ENCODE measurements around the gene LRCH4.

Gene LRCH4

GRCh38 chr7:100604976-100605911 is 19.3 kb upstream of the LRCH4 start:
- peak in 5 of 6 experiments; percentile 19 to 42 (median 36) for DNase-seq

GRCh38 chr7:100604028-100604975 is 18.4 kb upstream of the LRCH4 start:
- DNase-seq = peak; percentile 33 to 80 (median 71)

GRCh38 chr7:100603726-100604027 is 17.7 kb upstream of the LRCH4 start:
- DNase-seq = peak in 1 of 6 experiments; percentile 37

DNA sequence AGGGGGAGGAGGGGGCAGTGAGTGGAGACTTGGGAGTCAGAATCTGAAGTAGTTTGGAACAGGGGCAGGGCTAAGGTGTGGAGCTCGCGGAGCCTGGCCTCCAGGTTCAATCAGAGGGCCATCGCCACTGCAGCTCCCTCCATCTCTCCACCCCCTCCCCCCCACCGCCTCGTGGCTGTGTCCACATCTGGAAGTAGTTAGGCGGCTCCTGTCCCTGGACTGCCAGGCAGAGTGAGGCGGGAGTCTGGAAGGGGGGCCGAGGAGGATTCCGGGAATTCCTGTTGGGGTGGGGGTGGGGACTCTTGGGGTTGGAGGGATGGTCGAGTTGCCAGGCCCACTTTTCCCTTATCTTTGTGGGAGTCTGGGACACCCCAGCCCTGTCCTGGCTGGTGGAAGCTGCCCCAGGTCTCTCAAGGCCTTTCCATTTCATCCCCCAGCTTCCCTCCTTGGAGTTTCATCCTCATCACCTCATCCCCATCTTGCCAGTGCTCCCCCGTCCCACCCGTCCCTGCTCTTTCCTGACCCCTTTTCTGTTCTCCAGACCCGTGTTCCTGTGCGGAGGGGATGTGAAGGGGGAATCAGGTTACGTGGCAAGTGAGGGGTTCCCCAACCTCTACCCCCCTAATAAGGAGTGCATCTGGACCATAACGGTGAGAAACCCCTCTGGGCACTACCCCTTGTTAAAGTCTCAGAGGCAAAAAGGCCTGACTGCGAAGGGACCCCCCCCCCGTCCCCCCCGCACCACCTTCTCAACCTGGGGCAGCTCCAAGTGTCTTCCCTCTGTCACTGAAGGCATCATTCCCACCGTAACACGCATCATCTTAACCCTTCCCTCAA is 17.2 kb upstream of the LRCH4 start:
- no peak for DNase-seq

DNA sequence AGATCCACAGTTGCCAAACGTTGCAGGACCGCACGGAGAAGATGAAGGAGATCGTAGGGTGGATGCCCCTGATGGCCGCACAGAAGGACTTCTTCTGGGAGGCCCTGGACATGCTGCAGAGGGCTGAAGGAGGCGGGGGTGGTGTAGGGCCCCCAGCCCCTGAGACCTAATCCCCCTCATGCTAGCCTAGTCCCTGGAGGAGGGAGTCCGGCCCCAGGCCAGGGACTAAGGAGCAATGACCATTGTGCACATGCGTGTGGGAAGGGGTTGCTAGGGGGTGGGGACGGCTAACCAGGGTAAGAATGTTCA is 14.8 kb upstream of the LRCH4 start:
- DNase-seq = no peak

DNA sequence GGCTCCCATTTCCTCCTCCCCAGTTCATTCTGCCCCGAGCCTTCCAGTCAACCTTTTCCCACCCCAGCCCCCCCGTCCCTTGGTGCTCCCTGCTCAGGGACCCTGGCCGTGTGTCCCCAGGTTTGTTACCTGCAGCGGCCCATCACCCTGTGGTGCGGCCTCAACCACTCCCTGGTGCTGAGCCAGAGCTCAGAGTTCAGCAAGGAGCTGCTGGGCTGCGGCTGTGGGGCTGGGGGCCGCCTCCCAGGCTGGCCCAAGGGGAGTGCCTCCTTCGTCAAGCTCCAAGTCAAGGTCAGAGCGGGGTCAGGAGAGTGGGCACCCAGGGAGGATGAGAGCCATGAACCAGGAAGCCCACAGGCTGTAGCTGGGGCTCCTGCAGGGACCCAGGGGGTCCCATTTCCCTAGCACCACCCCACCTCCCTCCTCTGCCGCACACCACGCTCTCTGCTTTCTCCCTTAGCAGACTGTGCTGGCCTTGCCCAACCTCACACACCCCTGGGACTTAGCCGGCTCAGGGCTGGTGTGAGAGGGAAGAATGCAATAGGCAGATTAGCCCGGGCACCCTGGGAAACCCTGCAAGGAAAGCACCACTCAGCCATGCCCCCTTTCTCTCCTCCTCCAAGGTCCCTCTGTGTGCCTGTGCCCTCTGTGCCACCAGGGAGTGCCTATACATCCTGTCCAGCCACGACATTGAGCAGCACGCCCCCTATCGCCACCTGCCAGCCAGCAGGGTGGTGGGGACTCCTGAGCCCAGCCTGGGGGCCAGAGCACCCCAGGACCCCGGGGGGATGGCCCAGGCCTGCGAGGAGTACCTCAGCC is 14.2 kb upstream of the LRCH4 start:
- no peak for DNase-seq

GRCh38 chr7:100598425-100598824 is 12.5 kb upstream of the LRCH4 start:
- DNase-seq = no peak

- DNase-seq = no peak
Observed at GRCh38 chr7:100595188-100595587, 9.3 kb upstream of the LRCH4 start.

- DNase-seq = no peak
Observed at GRCh38 chr7:100591596-100591995, 5.7 kb upstream of the LRCH4 start.

DNA sequence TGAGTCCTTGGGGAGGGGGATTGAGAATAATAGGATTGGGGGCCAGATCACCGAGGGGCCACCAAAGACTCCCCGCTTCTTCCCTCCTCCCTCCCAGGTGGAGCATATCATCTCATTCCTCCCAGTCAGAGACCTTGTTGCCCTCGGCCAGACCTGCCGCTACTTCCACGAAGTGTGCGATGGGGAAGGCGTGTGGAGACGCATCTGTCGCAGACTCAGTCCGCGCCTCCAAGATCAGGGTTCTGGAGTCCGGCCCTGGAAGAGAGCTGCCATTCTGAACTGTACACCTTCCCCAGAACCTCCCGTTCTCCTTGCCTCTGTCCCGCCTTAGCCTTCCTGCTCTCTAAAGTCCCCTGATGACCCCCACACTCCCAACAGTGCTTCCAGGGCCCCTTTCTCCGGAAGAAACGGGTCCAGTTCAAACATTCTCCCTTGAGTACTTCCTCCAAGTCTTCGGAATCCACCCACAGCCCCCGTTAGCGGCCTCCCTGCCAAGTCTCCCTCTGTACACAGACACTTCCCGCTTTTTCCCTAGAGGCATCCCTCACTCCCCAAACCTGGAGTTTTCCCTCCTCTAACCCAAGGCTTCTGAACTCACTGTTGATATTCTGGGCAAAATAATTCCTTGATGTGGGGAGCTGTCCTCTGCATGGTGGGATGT is 4.3 kb upstream of the LRCH4 start:
- no peak for DNase-seq

GRCh38 chr7:100589341-100589947 is 3.5 kb upstream of the LRCH4 start:
- DNase-seq = no peak

DNA sequence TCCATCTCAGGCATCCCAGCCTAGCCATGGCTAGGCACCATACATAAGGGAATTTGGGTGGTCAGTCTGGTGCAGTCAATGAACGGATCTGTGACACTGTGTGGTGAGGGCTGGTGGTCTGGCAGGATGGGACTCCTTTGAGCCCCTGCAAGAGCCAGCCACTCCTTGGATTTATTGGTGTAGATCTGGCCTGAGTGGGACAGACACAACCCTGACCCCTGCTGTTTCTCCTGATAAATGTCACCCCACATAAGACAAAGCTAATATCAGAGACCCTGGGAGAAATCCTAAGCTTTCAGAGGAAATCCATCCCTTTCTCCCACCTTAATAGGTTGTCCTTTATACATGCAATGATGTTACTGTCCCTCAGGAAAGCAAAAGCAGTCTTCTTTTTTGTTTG is 2.5 kb upstream of the LRCH4 start:
- no peak for DNase-seq

- DNase-seq = peak; percentile 97 to 100 (median 100)
Observed at GRCh38 chr7:100586266-100587025, 517 bp upstream of the LRCH4 start, which contains the start of gene FBXO24. Gene FBXO24 (plus strand): TSS chr7:100586328. CDS start chr7:100586626, 298 bp downstream.

- DNase-seq = peak in 1 of 6 experiments; percentile 15
Observed at GRCh38 chr7:100584683-100585510, 1.0 kb downstream of the LRCH4 start.

DNA sequence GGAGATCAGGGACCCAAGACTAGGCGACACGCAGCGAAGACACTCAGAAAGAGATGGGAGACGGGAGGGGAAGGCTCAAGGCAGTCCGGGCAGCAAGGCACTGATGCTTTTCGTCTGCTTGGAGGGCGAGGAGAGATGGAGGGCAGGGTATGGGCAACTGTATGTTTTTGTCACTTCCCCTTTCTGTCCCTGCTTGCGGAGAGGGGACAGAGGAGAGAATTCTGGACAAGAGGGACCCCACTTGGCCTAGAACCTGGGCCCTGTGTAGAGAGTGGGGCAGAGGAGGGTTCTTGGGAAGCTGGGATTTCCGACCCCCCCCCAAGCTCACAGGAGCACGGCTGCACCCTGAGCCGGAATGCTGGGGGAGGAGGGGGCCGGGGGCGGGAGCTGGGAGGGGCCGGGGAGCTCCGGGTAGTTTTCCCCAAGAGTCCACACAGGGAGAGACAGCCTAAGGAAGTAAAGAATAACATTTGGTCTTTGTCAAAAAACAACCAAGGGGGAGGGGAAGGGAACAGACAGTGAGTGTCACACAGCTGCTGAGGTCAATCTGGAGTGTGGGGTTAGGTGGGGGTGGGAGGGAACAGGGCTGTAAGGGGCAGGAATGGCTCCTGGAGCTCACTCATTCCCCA is 1.8 kb downstream of the LRCH4 start:
- DNase-seq = no peak

DNA sequence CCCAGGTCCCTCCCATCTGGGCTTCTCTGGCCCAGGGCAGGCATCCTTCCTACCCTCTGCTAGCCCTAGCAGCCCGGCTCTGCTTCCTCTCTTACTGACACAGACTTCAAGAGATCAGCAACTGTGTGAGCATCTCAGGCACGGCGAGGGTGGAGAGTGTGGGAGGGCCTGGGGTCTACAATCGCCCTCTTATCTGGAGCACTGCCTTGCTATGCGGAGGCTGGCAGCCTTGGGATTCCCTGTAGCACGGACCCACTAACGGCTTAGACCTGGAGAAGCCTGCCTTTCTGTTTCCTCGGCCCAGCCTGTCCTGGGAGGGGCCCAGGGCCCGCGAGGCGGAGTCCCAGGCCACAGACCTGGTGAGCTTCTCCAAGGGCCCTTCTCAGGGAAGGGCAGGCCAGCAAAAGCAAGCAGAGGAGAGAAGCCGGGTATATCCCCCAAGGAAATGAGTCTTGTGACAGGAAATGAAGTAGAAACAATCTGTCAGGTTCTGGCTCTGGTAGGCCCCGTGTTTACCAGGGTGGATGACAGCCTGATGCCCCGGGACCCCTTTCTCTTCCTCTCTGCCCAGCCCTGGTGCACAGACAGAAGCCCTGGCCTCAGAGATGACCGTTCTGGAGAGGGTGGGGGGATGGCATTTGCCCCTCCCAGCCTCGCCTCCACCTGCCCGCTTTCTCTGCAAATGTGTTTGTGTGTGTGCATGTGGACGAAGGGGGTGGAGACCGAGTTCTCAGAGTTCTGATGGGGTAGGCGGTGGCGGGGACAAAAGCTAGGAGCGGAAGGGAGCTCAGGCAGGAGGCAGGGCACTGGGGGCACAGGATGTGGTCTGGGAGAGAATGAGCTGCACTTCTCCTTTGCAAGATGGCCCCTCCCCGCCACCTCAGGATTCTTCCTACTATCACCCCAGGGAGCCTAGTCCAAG is 2.5 kb downstream of the LRCH4 start:
- peak; percentile 33 to 89 (median 73) for DNase-seq

DNA sequence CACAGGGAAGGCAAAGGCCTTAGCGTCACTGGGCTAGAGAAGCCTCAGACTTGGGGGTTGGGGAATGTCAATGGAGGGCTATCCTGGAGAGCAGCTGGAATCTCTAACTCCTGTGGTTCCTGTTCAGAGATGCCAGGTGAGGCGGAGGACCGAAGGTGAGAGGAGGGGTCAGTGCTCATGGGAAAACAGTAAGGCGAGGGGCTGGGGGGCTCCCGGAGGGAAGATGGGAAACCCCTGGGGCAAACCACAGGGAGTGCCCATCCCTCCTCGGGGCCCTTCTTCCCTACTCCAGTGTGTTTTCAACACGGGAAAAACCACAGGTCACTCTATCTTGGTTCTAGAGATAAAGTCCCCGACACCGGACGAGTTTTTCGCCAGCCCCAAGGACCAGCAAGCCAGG is 3.3 kb downstream of the LRCH4 start:
- DNase-seq = no peak

Data from stimulated activated naive CD4-positive, alpha-beta T cell (primary cell).